CD14-positive monocyte (primary cell): ENCODE data around the gene DPP6. TPM values are rescaled to one million over a fixed set of nuclear protein-coding genes. Genes with fewer than 3 reads are reported as not detected.

Experiments
- DNase-seq, 3 donors: peaks; one replicate each; pipeline ENCODE4 v3.0.0-alpha.2; 2011 to 2022
- H2AFZ ChIP-seq: 2 replicates; pipeline ENCODE4 v1.6.0; 2012; ENCODE audit warnings: mild to moderate bottlenecking, low read depth, low read length, inconsistent platforms; ENCODE audit not compliant: insufficient read depth, poor library complexity, severe bottlenecking
- H3K27ac ChIP-seq, 2 donors: 1 replicate in 1 of 2; 2 replicates in 1 of 2; pipeline ENCODE4 v1.5.1; 2012 to 2013; ENCODE audit warnings: low read length in 2 of 2, control low read depth in 1 of 2, inconsistent platforms in 1 of 2, low read depth in 1 of 2, mild to moderate bottlenecking in 1 of 2
- H3K27me3 ChIP-seq, 2 donors: one replicate each; pipeline versions ENCODE4 v1.6.0 to v1.6.1; 2011 to 2013; ENCODE audit warnings: low read length in 2 of 2; ENCODE audit not compliant: control insufficient read depth in 2 of 2, insufficient read depth in 2 of 2
- H3K36me3 ChIP-seq, 2 donors: replicated peaks in 1 of 2; 1 replicate in 1 of 2; 2 replicates in 1 of 2; pipeline versions ENCODE4 v1.5.1 to v1.6.1; 2012 to 2013; ENCODE audit warnings: low read length in 2 of 2, control low read depth in 1 of 2, inconsistent platforms in 1 of 2, mild to moderate bottlenecking in 1 of 2; ENCODE audit not compliant: insufficient read depth in 2 of 2, control insufficient read depth in 1 of 2
- H3K4me1 ChIP-seq, 2 donors: 1 replicate in 1 of 2; 2 replicates in 1 of 2; pipeline versions ENCODE4 v1.5.1 to v1.6.1; 2012 to 2013; ENCODE audit warnings: low read length in 2 of 2, control low read depth in 1 of 2, inconsistent platforms in 1 of 2, mild to moderate bottlenecking in 1 of 2, moderate library complexity in 1 of 2; ENCODE audit not compliant: insufficient read depth in 2 of 2, control insufficient read depth in 1 of 2
- H3K4me2 ChIP-seq: replicated peaks from 2 replicates; pipeline ENCODE3; 2012; ENCODE audit warnings: low read length, moderate library complexity, mild to moderate bottlenecking; ENCODE audit not compliant: poor library complexity, severe bottlenecking; ENCODE audit errors: extremely low read depth
- H3K4me3 ChIP-seq, 3 experiments: fragments of 200-600 bp in 1 of 3; sonication (generic) in 1 of 3; replicated peaks in 1 of 3; 1 replicate in 2 of 3; 2 replicates in 1 of 3; pipeline ENCODE4 v1.5.1; 2011 to 2013; ENCODE audit warnings: low read length in 3 of 3, mild to moderate bottlenecking in 3 of 3, control low read depth in 2 of 3, low read depth in 2 of 3, inconsistent platforms in 1 of 3, moderate library complexity in 1 of 3
- H3K79me2 ChIP-seq: 2 replicates; pipeline ENCODE4 v1.6.0; 2012; ENCODE audit warnings: mild to moderate bottlenecking, control low read depth, inconsistent platforms, low read length, moderate library complexity; ENCODE audit not compliant: insufficient read depth
- H3K9ac ChIP-seq: 2 replicates; pipeline ENCODE4 v1.6.0; 2017; ENCODE audit warnings: low read length, mild to moderate bottlenecking; ENCODE audit not compliant: insufficient read depth, poor library complexity, severe bottlenecking
- H3K9me3 ChIP-seq, 2 donors: replicated peaks in 1 of 2; 1 replicate in 1 of 2; 2 replicates in 1 of 2; pipeline versions ENCODE4 v1.5.1 to v1.6.1; 2012 to 2013; ENCODE audit warnings: low read length in 2 of 2, control low read depth in 1 of 2; ENCODE audit not compliant: control insufficient read depth in 1 of 2, insufficient read depth in 1 of 2
- H4K20me1 ChIP-seq: 2 replicates; pipeline ENCODE4 v1.6.0; 2012; ENCODE audit warnings: mild to moderate bottlenecking, low read length, control low read depth, moderate library complexity; ENCODE audit not compliant: insufficient read depth
- H3K27ac Mint-ChIP-seq, 7 donors: one replicate each; pipeline ENCODE4 v1.8.0; 2020; ENCODE audit warnings: mild to moderate bottlenecking in 7 of 7, mixed read lengths in 7 of 7, moderate library complexity in 6 of 7, inconsistent platforms in 2 of 7
- H3K27me3 Mint-ChIP-seq, 3 donors: one replicate each; pipeline ENCODE4 v1.8.0; 2021 to 2022; ENCODE audit warnings: low read depth in 3 of 3, mild to moderate bottlenecking in 3 of 3, mixed read lengths in 3 of 3, moderate library complexity in 3 of 3, inconsistent platforms in 1 of 3
- H3K36me3 Mint-ChIP-seq, 2 donors: one replicate each; pipeline ENCODE4 v1.8.0; 2020; ENCODE audit warnings: mixed read lengths in 2 of 2, inconsistent platforms in 1 of 2, mild to moderate bottlenecking in 1 of 2
- H3K4me1 Mint-ChIP-seq: one replicate; pipeline ENCODE4 v1.8.0; 2020; ENCODE audit warnings: mild to moderate bottlenecking, mixed read lengths
- H3K4me3 Mint-ChIP-seq, 2 donors: one replicate each; pipeline ENCODE4 v1.8.0; 2020; ENCODE audit warnings: mild to moderate bottlenecking in 2 of 2, mixed read lengths in 2 of 2, moderate library complexity in 1 of 2
- H3K9me3 Mint-ChIP-seq, 7 donors: one replicate each; pipeline ENCODE4 v1.8.0; 2020 to 2022; ENCODE audit warnings: mixed read lengths in 7 of 7, mild to moderate bottlenecking in 6 of 7, moderate library complexity in 6 of 7, inconsistent platforms in 2 of 7
- CTCF ChIP-seq: fragments of 200-600 bp; IDR thresholded peaks from one replicate; pipeline ENCODE4 v1.8.0; 2022; ENCODE audit warnings: antibody characterized with exemption, mild to moderate bottlenecking
- WGBS: methylation state at CpG from one replicate; pipeline ENCODE4 v1.1.5; 2013; ENCODE audit warnings: missing lambda C conversion rate; ENCODE audit not compliant: insufficient coverage; 5-methylcytosine and 5-hydroxymethylcytosine counted together
- intact Hi-C, 2 donors: fragments of 100-400 bp; cut with micrococcal nuclease; formaldehyde crosslinking; loops; one replicate each; pipeline versions ENCODE4 v1.15.0 to v1.15.1; 2023
- polyA plus RNA-seq, 3 donors: library from polyadenylated mRNA; depleted of rRNA in 1 of 3; unstranded in 2 of 3; stranded (reverse) in 1 of 3; fragments of 300-500 nt in 2 of 3; fragments of >200 nt in 1 of 3; fragmentation: Illumina TruSeq in 2 of 3; gene quantifications; 1 replicate in 2 of 3; 2 replicates in 1 of 3; pipeline ENCODE4 v1.2.3, GENCODE V29; 2012 to 2021

Gene DPP6
- polyA plus RNA-seq, 3 donors, result not detected

DNA sequence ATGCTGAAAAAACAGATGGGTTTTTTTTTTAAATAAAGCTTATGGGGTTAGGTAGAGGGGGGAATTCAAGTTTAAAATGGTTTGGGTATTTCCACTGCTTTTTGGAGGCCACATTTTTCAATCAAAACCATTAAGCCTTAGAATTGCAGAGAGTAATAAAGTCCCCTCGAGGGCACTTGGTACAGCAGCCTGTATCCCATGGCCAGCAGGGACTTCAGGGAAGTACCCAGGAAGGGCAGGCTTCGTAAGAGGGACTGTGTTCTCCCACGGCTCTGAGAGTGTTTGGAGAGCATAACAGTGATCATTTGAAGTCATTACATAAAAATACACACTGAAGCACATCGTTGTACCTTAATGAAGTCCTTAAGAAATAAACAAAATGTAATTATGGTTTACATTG lies 432.7 kb downstream of the DPP6 start:
- no peak for DNase-seq
- H3K9ac ChIP-seq, result no peak overlapping the region
- Mint-ChIP-seq H3K36me3 (no peaks in the 10 kb centered on the region), H3K27ac (no peak overlapping the region), H3K4me1 (no peaks in the 10 kb centered on the region), H3K9me3 (peaks cover 0 to 21% (median 17%) of the 10 kb centered on the region in 7 donors), H3K27me3 (no peaks in the 10 kb centered on the region), H3K4me3 (no peak overlapping the region)
- H2AFZ ChIP-seq, result no peak overlapping the region
- H3K4me3 ChIP-seq, result no peak overlapping the region
- intact Hi-C loops, result no loop called here
- no peak overlapping the region for H3K27ac ChIP-seq
- 0% methylated on average over 1 of the region's 4 CpGs for WGBS
- TF ChIP-seq CTCF, result no peak
- no peaks in the 10 kb centered on the region for H3K4me1 ChIP-seq
- H3K27me3 ChIP-seq, result no peaks in the 10 kb centered on the region
- H3K36me3 ChIP-seq, result no peaks in the 10 kb centered on the region
- H4K20me1 ChIP-seq, result no peaks in the 10 kb centered on the region
- H3K4me2 ChIP-seq, result no peak overlapping the region
- peaks cover 23 to 33% of the 10 kb centered on the region in 2 donors for H3K9me3 ChIP-seq
- H3K79me2 ChIP-seq, result no peaks in the 10 kb centered on the region

- Histone ChIP-seq H3K9ac (no peak overlapping the region), H3K36me3 (no peaks in the 10 kb centered on the region), H4K20me1 (no peaks in the 10 kb centered on the region), H3K27ac (no peak overlapping the region), H3K4me3 (no peak overlapping the region), H2AFZ (no peak overlapping the region), H3K4me2 (no peak overlapping the region), H3K27me3 (no peaks in the 10 kb centered on the region), H3K4me1 (no peaks in the 10 kb centered on the region), H3K79me2 (no peaks in the 10 kb centered on the region), H3K9me3 (peaks cover 19 to 29% of the 10 kb centered on the region in 2 donors)
- peaks cover 0 to 25% (median 17%) of the 10 kb centered on the region in 7 donors for H3K9me3 Mint-ChIP-seq
- H3K4me3 Mint-ChIP-seq, result no peak overlapping the region
- no peak overlapping the region for H3K27ac Mint-ChIP-seq
- H3K36me3 Mint-ChIP-seq, result no peaks in the 10 kb centered on the region
- H3K27me3 Mint-ChIP-seq, result no peaks in the 10 kb centered on the region
- intact Hi-C loops, result no loop called here
- no peaks in the 10 kb centered on the region for H3K4me1 Mint-ChIP-seq
- no peak for TF ChIP-seq CTCF
- 80% methylated on average over 1 of the region's 4 CpGs for WGBS
- DNase-seq, result no peak
Observed at GRCh38 chr7:154489897-154490296, 437.7 kb downstream of the DPP6 start.
